ENCODE data around the gene TBXA2R.

TBXA2R gene

DNA sequence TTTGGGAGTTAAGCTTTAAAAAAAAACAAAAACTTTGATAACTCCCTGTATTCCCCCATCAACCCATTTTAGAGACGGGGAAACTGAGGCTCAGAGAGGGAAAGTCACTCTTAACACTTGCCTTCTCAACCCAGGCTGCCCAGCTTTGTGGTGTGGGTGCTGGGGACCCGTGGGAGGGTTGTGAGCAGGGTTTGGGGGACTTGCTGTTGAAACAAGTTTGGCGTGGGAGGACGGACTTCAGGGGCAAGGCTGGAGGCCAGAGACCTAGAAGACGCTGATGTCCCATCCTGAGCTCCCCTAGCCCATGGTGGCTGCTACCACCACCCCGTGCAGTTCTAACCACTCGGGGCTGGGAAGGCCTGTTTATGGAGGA, 20.7 kb upstream of the TBXA2R start:
- H3K27ac ChIP-seq (replicated peaks): no peak overlapping the region
- H3K4me3 ChIP-seq (replicated peaks; ENCODE audit: insufficient read depth, low read length): no peak overlapping the region
- no peak for DNase-seq (ENCODE audit: low read depth in 1 of 2, low spot score in 1 of 2)
- H3K27me3 ChIP-seq (ENCODE audit: insufficient read depth, poor library complexity, severe bottlenecking): no peaks in the 10 kb centered on the region
- TF ChIP-seq POLR2AphosphoS5 (IDR thresholded peaks at IDR 0.05; ENCODE audit: low read depth): no peak
- TF ChIP-seq, protein P1, sequence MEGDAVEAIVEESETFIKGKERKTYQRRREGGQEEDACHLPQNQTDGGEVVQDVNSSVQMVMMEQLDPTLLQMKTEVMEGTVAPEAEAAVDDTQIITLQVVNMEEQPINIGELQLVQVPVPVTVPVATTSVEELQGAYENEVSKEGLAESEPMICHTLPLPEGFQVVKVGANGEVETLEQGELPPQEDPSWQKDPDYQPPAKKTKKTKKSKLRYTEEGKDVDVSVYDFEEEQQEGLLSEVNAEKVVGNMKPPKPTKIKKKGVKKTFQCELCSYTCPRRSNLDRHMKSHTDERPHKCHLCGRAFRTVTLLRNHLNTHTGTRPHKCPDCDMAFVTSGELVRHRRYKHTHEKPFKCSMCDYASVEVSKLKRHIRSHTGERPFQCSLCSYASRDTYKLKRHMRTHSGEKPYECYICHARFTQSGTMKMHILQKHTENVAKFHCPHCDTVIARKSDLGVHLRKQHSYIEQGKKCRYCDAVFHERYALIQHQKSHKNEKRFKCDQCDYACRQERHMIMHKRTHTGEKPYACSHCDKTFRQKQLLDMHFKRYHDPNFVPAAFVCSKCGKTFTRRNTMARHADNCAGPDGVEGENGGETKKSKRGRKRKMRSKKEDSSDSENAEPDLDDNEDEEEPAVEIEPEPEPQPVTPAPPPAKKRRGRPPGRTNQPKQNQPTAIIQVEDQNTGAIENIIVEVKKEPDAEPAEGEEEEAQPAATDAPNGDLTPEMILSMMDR (IDR thresholded peaks at IDR 0.05; ENCODE audit: insufficient read depth, low read length): no peak
- TF ChIP-seq SPI1 (IDR thresholded peaks at IDR 0.05; ENCODE audit: borderline replicate concordance, low read depth): no peak
- TF ChIP-seq, protein P2, sequence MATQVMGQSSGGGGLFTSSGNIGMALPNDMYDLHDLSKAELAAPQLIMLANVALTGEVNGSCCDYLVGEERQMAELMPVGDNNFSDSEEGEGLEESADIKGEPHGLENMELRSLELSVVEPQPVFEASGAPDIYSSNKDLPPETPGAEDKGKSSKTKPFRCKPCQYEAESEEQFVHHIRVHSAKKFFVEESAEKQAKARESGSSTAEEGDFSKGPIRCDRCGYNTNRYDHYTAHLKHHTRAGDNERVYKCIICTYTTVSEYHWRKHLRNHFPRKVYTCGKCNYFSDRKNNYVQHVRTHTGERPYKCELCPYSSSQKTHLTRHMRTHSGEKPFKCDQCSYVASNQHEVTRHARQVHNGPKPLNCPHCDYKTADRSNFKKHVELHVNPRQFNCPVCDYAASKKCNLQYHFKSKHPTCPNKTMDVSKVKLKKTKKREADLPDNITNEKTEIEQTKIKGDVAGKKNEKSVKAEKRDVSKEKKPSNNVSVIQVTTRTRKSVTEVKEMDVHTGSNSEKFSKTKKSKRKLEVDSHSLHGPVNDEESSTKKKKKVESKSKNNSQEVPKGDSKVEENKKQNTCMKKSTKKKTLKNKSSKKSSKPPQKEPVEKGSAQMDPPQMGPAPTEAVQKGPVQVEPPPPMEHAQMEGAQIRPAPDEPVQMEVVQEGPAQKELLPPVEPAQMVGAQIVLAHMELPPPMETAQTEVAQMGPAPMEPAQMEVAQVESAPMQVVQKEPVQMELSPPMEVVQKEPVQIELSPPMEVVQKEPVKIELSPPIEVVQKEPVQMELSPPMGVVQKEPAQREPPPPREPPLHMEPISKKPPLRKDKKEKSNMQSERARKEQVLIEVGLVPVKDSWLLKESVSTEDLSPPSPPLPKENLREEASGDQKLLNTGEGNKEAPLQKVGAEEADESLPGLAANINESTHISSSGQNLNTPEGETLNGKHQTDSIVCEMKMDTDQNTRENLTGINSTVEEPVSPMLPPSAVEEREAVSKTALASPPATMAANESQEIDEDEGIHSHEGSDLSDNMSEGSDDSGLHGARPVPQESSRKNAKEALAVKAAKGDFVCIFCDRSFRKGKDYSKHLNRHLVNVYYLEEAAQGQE (IDR thresholded peaks at IDR 0.05; ENCODE audit: insufficient replicate concordance, low read depth): no peak
- TF ChIP-seq GABPA (IDR thresholded peaks at IDR 0.05; ENCODE audit: low read depth): no peak

DNA sequence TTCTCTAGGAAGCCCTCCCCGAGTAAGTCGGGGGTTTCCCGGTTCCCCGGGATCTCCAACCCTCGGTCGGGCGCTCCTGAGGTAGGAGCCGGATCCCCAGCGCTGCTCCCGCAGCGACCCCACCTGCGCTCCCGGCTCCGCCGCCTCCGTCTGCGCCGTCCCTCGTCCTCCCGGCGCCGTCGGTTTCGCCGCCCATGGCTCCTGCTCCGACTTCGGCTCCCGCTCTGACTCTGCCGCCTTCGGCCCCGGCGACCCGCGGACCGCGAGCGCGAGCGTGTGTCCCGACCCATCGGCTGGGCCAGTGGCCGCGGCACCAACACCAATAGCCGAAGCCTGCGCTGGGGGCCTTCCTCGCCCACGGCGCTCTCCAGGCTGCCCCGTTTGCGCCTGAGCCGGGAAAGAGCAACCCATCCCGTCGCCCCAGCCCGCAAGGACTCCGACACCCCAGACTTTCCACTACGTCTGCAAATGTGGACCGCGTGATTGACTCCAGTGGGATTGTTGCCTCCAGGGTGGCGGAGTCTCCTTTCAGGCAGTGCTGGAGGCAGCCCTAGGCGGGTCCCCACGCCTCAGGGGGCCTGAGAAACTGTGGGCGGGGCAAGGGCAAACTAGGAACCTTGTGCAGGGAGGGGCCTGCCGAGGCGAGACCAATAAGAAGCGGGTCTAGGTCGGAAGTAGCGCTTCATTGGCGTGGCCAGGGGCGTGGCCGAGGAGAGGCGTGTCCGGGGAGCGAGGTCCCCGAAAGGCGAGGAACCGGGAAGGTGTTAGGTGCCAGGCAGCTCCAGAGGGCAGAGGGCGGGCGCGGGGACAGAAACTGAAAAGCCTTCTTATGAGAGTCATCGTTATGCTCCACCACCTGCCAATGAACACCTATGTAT, 20.0 kb upstream of the TBXA2R start, which contains the start of gene CACTIN:
TSS of gene CACTIN (minus strand) at position 318 of the 878 bp plus-strand sequence. CDS start at position 290, 28 bp downstream.
- no peaks in the 10 kb centered on the region for H3K27me3 ChIP-seq (ENCODE audit: insufficient read depth, poor library complexity, severe bottlenecking)
- peak; percentile 96 to 99 for DNase-seq (ENCODE audit: low read depth in 1 of 2, low spot score in 1 of 2)
- H3K4me3 ChIP-seq (replicated peaks; ENCODE audit: insufficient read depth, low read length): peak within 1 kb of the TSS; percentile 99
- TF ChIP-seq POLR2AphosphoS5 (IDR thresholded peaks at IDR 0.05; ENCODE audit: low read depth) (peak; percentile 73; the same call in 1 of the 2 replicates), SPI1 (IDR thresholded peaks at IDR 0.05; ENCODE audit: borderline replicate concordance, low read depth) (peak; percentile 13; the same call in 1 of the 2 replicates), GABPA (IDR thresholded peaks at IDR 0.05; ENCODE audit: low read depth) (no peak)
- TF ChIP-seq, protein P1 (IDR thresholded peaks at IDR 0.05; ENCODE audit: insufficient read depth, low read length): no peak
- TF ChIP-seq, protein P2 (IDR thresholded peaks at IDR 0.05; ENCODE audit: insufficient replicate concordance, low read depth): no peak
- peak within 1 kb of the TSS; percentile 97 for H3K27ac ChIP-seq (replicated peaks)

DNA sequence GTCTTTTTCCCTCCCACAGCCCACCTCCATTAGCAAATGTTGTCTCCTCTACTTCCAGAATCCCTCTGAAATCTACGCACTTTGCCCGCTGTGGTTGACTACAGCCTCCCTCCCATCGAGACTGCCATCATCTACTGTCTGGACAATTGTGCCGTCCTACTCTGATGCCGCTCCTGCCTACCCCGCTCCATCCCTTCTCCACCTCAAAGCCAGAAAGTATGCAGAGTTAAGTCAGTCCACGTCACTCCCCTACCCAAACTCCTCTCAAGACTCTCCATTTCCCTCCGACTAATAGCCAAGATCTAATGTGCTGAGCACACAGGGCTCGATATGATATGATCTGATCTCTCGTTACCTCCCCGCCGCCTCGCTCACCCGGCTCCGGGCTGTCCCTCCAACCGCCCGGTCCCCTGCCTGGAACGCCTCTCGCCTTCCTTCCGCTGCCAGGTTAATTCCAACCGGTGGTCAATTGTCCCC, 19.4 kb upstream of the TBXA2R start:
- Histone ChIP-seq H3K27ac (replicated peaks) (peak overlapping the region; percentile 97), H3K27me3 (ENCODE audit: insufficient read depth, poor library complexity, severe bottlenecking) (no peaks in the 10 kb centered on the region), H3K4me3 (replicated peaks; ENCODE audit: insufficient read depth, low read length) (peak overlapping the region; percentile 99)
- TF ChIP-seq, protein P1 (IDR thresholded peaks at IDR 0.05; ENCODE audit: insufficient read depth, low read length): no peak
- no peak for TF ChIP-seq GABPA (IDR thresholded peaks at IDR 0.05; ENCODE audit: low read depth)
- TF ChIP-seq, protein P2 (IDR thresholded peaks at IDR 0.05; ENCODE audit: insufficient replicate concordance, low read depth): no peak
- no peak for TF ChIP-seq POLR2AphosphoS5 (IDR thresholded peaks at IDR 0.05; ENCODE audit: low read depth)
- no peak for TF ChIP-seq SPI1 (IDR thresholded peaks at IDR 0.05; ENCODE audit: borderline replicate concordance, low read depth)
- DNase-seq (ENCODE audit: low read depth in 1 of 2, low spot score in 1 of 2): no peak
